Spinal cord (tissue), 10 donors: ENCODE results near the gene ALDH9A1. TPM values are rescaled to one million over a fixed set of nuclear protein-coding genes. Genes with fewer than 3 reads are reported as not detected.
"Not testable (repeated sequence)": the region's sequence is repeated elsewhere in the genome, so short reads cannot be mapped to it uniquely, and the experiment has no call there.

Experiments used
- DNase-seq, 6 donors: peaks; one replicate each; pipeline versions ENCODE4 v3.0.0 to v3.0.0-alpha.2; 2013 to 2015; ENCODE audit warnings: low spot score in 6 of 6, low read depth in 4 of 6
- H3K27ac ChIP-seq: one replicate; pipeline ENCODE4 v1.5.1; 2013; ENCODE audit warnings: low read depth, low read length, control low read depth
- H3K27me3 ChIP-seq: one replicate; pipeline ENCODE4 v1.6.1; 2013; ENCODE audit warnings: low read length; ENCODE audit not compliant: control insufficient read depth, insufficient read depth
- H3K36me3 ChIP-seq: one replicate; pipeline ENCODE4 v1.6.1; 2013; ENCODE audit warnings: low read length; ENCODE audit not compliant: control insufficient read depth, insufficient read depth
- H3K4me1 ChIP-seq: one replicate; pipeline ENCODE4 v1.6.1; 2013; ENCODE audit warnings: low read length; ENCODE audit not compliant: control insufficient read depth, insufficient read depth
- H3K4me3 ChIP-seq: one replicate; pipeline ENCODE4 v1.5.1; 2013; ENCODE audit warnings: low read depth, low read length, control low read depth
- H3K9me3 ChIP-seq: one replicate; pipeline ENCODE4 v1.6.1; 2013; ENCODE audit warnings: low read length; ENCODE audit not compliant: control insufficient read depth, insufficient read depth
- WGBS: methylation state at CpG from one replicate; pipeline ENCODE4 v1.1.5; 2013; ENCODE audit warnings: missing lambda C conversion rate; ENCODE audit not compliant: insufficient coverage; 5-methylcytosine and 5-hydroxymethylcytosine counted together
- polyA plus RNA-seq, 2 donors: library from polyadenylated mRNA; unstranded; fragments of 120-200 nt; gene quantifications; one replicate each; pipeline ENCODE4 v1.2.1, GENCODE V29; 2013; ENCODE audit not compliant: insufficient read length in 2 of 2
- total RNA-seq, 2 donors: library from RNA; depleted of rRNA in 1 of 2; stranded (reverse); fragments of 120-200 nt in 1 of 2; fragments of >200 nt in 1 of 2; gene quantifications; one replicate each; pipeline versions ENCODE4 v1.2.3 to v1.2.4, GENCODE V29; 2013 to 2014
- donor health status: healthy.

The ALDH9A1 gene
- total and polyA plus RNA-seq, 4 donors: 88.5 to 123 (median 90.2) TPM

DNA sequence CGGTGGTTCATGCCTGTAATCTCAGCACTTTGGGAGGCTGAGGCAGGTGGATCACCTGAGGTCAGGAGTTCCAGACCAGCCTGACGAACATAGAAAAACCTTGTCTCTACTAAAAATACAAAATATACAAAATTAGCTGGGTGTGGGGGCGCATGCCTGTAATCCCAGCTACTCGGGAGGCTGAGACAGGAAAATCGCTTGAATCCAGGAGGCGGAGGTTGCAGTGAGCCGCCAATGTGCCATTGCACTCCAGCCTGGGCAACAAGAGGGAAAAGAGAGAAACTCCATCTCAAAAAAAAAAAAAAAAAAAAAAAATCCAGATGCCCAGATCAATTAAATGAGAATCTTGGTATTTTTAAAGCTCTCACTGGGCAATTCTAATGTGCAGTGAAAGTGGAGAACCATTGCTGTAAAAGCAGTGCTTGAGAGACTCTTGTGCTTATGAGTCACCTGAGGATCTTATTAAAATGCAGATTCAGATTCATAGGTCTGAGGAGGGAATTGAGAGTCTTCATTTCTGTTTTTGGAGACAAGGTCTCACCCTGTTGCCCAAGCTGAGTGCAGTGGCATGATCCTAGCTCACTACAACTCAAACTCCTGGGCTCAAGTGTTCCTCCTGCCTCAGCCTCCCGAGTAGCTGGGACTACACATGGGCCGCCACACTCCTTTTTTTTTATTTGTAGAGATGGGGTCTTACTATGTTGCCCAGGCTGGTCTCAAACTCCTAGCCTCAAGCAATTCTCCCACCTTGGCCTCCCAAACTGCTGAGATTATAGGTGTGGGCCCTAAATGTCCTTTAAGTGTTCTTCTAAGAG lies 39.4 kb downstream of the ALDH9A1 start:
- H3K4me1 ChIP-seq, H3K27me3 ChIP-seq, DNase-seq, H3K9me3 ChIP-seq, H3K27ac ChIP-seq, H3K4me3 ChIP-seq: not testable (repeated sequence)
- peaks cover 17% of the 10 kb centered on the region for H3K36me3 ChIP-seq
- WGBS: 100% methylated on average over 1 of the region's 9 CpGs

- 100% methylated on average over 1 of the region's 9 CpGs for WGBS
- H3K27me3 ChIP-seq: no peaks in the 10 kb centered on the region
Measured at GRCh38 chr1:165650981-165651625, 47.3 kb downstream of the ALDH9A1 start.

GRCh38 chr1:165648919-165649572 lies 49.3 kb downstream of the ALDH9A1 start:
- Histone ChIP-seq H3K4me1 (no peaks in the 10 kb centered on the region), H3K27me3 (no peaks in the 10 kb centered on the region), H3K27ac (no peak overlapping the region), H3K36me3 (peaks cover 8% of the 10 kb centered on the region), H3K4me3 (no peak overlapping the region), H3K9me3 (no peaks in the 10 kb centered on the region)
- no peak for DNase-seq
- 72% methylated on average over 5 of the region's 7 CpGs for whole genome bisulfite sequencing

More at GRCh38 chr1:165650981-165651625, 47.3 kb downstream of the ALDH9A1 start:
- H3K27ac ChIP-seq: no peak overlapping the region
- no peaks in the 10 kb centered on the region for H3K9me3 ChIP-seq
- peaks cover 16% of the 10 kb centered on the region for H3K36me3 ChIP-seq
- no peak overlapping the region for H3K4me3 ChIP-seq
- no peaks in the 10 kb centered on the region for H3K4me1 ChIP-seq
- no peak for DNase-seq

GRCh38 chr1:165647970-165648369 lies 50.4 kb downstream of the ALDH9A1 start:
- H3K27me3 ChIP-seq: no peaks in the 10 kb centered on the region
- H3K9me3 ChIP-seq: no peaks in the 10 kb centered on the region
- no peaks in the 10 kb centered on the region for H3K4me1 ChIP-seq
- H3K4me3 ChIP-seq: no peak overlapping the region
- H3K36me3 ChIP-seq: peaks cover 6% of the 10 kb centered on the region
- DNase-seq: no peak
- no peak overlapping the region for H3K27ac ChIP-seq
- 84% methylated on average over 4 of the region's 4 CpGs for WGBS

GRCh38 chr1:165647517-165647916 lies 50.8 kb downstream of the ALDH9A1 start:
- Histone ChIP-seq H3K27ac (no peak overlapping the region), H3K36me3 (peaks cover 5% of the 10 kb centered on the region), H3K4me1 (no peaks in the 10 kb centered on the region), H3K9me3 (no peaks in the 10 kb centered on the region), H3K27me3 (no peaks in the 10 kb centered on the region), H3K4me3 (no peak overlapping the region)
- DNase-seq: no peak

DNA sequence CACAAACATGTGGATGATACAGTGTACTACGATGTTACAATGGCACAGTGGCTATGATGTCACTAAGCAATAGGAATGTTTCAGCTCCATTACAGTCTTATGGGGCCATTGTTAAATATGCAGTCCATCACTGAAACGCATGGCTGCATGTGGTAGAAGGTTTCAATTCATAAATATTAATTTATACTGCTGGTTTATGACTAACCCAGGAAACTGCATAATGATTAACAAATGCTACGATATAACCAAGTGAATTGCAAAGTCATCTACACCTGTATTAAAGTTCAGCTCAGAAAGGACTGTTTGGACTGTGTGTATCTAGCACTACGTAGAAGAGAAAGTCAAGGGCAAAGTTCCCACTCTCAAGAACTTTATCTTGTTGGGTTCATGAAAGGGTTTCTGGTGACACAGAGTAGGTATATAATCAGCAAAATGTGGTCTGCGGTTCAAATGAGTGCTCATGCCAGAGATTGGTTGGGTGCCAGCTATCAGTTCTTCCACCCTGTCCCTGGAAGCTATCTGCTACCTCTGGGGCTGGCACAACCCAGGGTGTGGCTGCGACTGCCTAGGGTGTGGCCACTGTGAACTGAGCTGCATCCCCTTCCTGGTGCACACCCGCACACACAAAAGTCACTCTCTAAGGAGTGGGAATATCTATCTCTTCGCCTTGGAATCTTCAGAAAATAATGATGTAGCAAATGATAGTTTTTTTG lies 52.6 kb downstream of the ALDH9A1 start:
- 67% methylated on average over 1 of the region's 8 CpGs for whole genome bisulfite sequencing

DNA sequence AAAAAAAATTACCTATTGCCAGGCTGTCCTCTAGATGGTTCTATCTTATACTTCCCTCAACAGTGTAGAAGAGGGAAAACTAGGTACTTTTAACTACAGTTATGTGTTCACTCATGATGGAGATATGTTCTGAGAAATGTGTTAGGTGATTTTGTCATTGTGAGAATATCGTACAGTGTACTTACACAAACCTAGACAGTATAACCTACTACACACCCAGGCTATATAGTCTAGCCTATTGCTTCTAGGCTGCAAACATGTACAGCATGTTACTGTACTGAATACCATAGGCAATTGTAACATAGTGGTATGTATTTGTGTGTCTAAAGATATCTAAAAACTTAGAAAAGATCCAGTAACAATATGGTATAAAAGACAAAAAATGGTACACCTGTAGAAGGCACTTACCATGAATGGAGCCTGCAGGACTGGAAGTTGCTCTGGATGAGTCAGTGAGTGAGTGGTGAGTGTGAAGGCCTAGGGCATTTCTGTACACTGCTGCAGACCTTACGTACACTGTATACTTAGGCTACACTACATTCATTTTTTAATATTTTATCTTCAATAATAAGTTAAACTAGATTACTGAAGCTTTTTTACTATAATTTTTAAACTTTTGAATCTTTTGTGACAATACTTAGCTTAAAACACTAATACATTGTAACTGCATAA lies 54.2 kb downstream of the ALDH9A1 start:
- Histone ChIP-seq H3K27ac (no peak overlapping the region), H3K36me3 (peaks cover 3% of the 10 kb centered on the region), H3K4me1 (no peaks in the 10 kb centered on the region), H3K9me3 (no peaks in the 10 kb centered on the region), H3K27me3 (no peaks in the 10 kb centered on the region), H3K4me3 (no peak overlapping the region)
- DNase-seq: no peak
- no CpG with 5 or more reads among the region's 2 CpGs for WGBS

More for the DNA sequence above, 52.6 kb downstream of the ALDH9A1 start:
- H3K4me1 ChIP-seq: no peaks in the 10 kb centered on the region
- peaks cover 2% of the 10 kb centered on the region for H3K36me3 ChIP-seq
- no peaks in the 10 kb centered on the region for H3K9me3 ChIP-seq
- H3K27me3 ChIP-seq: no peaks in the 10 kb centered on the region
- no peak overlapping the region for H3K27ac ChIP-seq
- no peak overlapping the region for H3K4me3 ChIP-seq
- DNase-seq: no peak

- Histone ChIP-seq H3K9me3 (no peaks in the 10 kb centered on the region), H3K27ac (no peak overlapping the region), H3K36me3 (peaks cover 3% of the 10 kb centered on the region), H3K4me3 (no peak overlapping the region), H3K27me3 (no peaks in the 10 kb centered on the region), H3K4me1 (no peaks in the 10 kb centered on the region)
- WGBS: no CpG with 5 or more reads among the region's 2 CpGs
- no peak for DNase-seq
Measured at GRCh38 chr1:165641231-165641987, 57.0 kb downstream of the ALDH9A1 start.
